GM21717 (cell line): ENCODE measurements around the gene KRT35.

ENCODE experiments used
- ATAC-seq: cut with Tn5 transposase; IDR thresholded peaks from one replicate; pipeline ENCODE4 v1.9.1; 2021; ENCODE audit warnings: mild to moderate bottlenecking, moderate library complexity; ENCODE audit not compliant: unreplicated experiment

Gene KRT35

DNA sequence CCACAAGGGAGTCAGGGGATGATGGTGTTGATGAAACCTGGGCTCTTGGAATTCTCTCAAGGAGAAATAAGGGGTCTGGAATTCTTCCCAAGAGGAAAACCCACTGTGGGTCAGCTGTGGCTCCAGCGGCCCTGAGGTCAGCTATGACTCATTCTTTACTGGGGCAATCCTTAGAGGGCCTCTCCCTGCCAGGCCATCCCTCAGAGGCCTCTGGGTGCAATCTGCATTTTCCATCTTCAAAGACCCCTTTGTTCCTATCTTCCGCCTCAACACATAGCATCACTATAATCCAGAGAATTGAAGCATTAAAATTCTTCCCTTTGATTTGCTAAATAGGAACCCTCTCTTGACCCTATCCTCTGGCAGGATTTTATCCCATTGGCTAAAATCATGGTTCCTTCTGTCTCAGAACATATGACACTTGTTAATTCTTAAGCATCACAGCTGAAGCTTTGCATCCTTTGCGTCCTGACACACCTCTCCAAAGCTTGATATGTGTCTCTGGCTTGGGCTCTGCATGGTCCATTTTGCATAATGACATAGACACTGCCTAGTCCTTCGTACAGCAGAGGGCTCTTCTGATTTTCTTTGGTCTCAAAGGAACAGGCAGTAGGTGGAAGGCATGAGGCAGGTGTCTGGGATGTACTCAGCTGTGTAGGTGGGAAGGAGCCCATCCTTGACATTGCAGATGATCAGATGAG lies 52.2 kb downstream of the KRT35 start:
- no peak for ATAC-seq
